H4 (cell line): Measurements from ENCODE around the gene PDE6D. TPM values are rescaled to one million over a fixed set of nuclear protein-coding genes. Genes with fewer than 3 reads are reported as not detected.
A peak's percentile ranks its signal among the peaks of the same experiment; 100 is the strongest.
"Not testable (repeated sequence)": the region's sequence is repeated elsewhere in the genome, so short reads cannot be mapped to it uniquely, and the experiment has no call there.

Experiments
- DNase-seq: peaks from one replicate; pipeline ENCODE4 v3.0.0-alpha.2; 2015; ENCODE audit warnings: low spot score
- total RNA-seq: library from RNA; depleted of rRNA; stranded (reverse); fragments of >200 nt; shearing (Covaris generic); gene quantifications from 2 replicates; pipeline ENCODE4 v1.2.3, GENCODE V29; 2014

Gene PDE6D
- total RNA-seq, 1 experiment from 2014 or later, result 53.6 TPM

- DNase-seq, result no peak
Measured at GRCh38 chr2:231720292-231720986, 60.6 kb downstream of the PDE6D start.

GRCh38 chr2:231718799-231719198 is 62.3 kb downstream of the PDE6D start:
- no peak for DNase-seq

GRCh38 chr2:231717281-231718171 is 63.6 kb downstream of the PDE6D start:
- peak; percentile 80 for DNase-seq

- no peak for DNase-seq
Measured at GRCh38 chr2:231716666-231717280, 64.3 kb downstream of the PDE6D start.

GRCh38 chr2:231715988-231716616 is 65.0 kb downstream of the PDE6D start:
- no peak for DNase-seq

- no peak for DNase-seq
Measured at GRCh38 chr2:231715499-231715837, 65.6 kb downstream of the PDE6D start.

- no peak for DNase-seq
Measured at GRCh38 chr2:231714639-231715498, 66.2 kb downstream of the PDE6D start.

- DNase-seq, result peak; percentile 87
Measured at GRCh38 chr2:231713730-231714638, 67.1 kb downstream of the PDE6D start.

GRCh38 chr2:231713406-231713729 is 67.7 kb downstream of the PDE6D start:
- not testable (repeated sequence) for DNase-seq

- DNase-seq, result not testable (repeated sequence)
Measured at GRCh38 chr2:231712451-231713021, 68.5 kb downstream of the PDE6D start.

- no peak for DNase-seq
Measured at GRCh38 chr2:231711677-231712450, 69.2 kb downstream of the PDE6D start.

GRCh38 chr2:231710799-231711676 is 70.0 kb downstream of the PDE6D start:
- no peak for DNase-seq

- DNase-seq, result peak; percentile 64
Measured at GRCh38 chr2:231709981-231710798, 70.9 kb downstream of the PDE6D start.

GRCh38 chr2:231709636-231709980 is 71.5 kb downstream of the PDE6D start:
- peak; percentile 10 for DNase-seq

- DNase-seq, result peak; percentile 35
Measured at GRCh38 chr2:231708773-231709635, 72.1 kb downstream of the PDE6D start.
